PC-3 (cell line): Measurements from ENCODE around the gene C17orf114.

ENCODE experiments used
- ATAC-seq: fragments of 200-7000 bp; cut with Tn5 transposase; 2 replicates; pipeline ENCODE4 v1.9.1; 2020; ENCODE audit warnings: mild to moderate bottlenecking, moderate library complexity
- BruUV-seq: library from RNA; stranded (reverse); fragments of 400-500 nt; replicated peaks from 2 replicates; lab custom pipeline; 2021; lab: Mats Ljungman, UMichigan
- CTCF ChIA-PET: fragments of 300-600 bp; sonication (Branson Sonifier 250); formaldehyde crosslinking; loops from one replicate; lab custom pipeline; 2022; ENCODE audit warnings: antibody characterized with exemption; lab: Charles Lee
- POLR2A ChIA-PET: fragments of 300-600 bp; sonication (Branson Sonifier 250); formaldehyde crosslinking; loops from one replicate; lab custom pipeline; 2022; ENCODE audit warnings: antibody characterized with exemption; ENCODE audit not compliant: unreplicated experiment; lab: Charles Lee
- DNase-seq: peaks from one replicate; pipeline ENCODE4 v3.0.0-alpha.2; 2015
- H2AFZ ChIP-seq: fragments of 300-600 bp; sonication (generic); 2 replicates; pipeline ENCODE4 v1.6.0; 2016; ENCODE audit warnings: antibody characterized with exemption, low read length
- H3F3A ChIP-seq: fragments of 300-600 bp; sonication (generic); one replicate; pipeline ENCODE4 v1.6.0; 2017; ENCODE audit warnings: antibody characterized with exemption, low read length, control low read depth, mild to moderate bottlenecking; ENCODE audit not compliant: unreplicated experiment
- H3K27ac ChIP-seq: fragments of 300-600 bp; sonication (generic); 2 replicates; pipeline ENCODE4 v1.5.1; 2016; ENCODE audit warnings: mild to moderate bottlenecking, low read length
- H3K27me3 ChIP-seq: fragments of 300-600 bp; sonication (generic); 2 replicates; pipeline ENCODE4 v1.6.1; 2016; ENCODE audit warnings: low read length, mixed read lengths
- H3K36me3 ChIP-seq: fragments of 300-600 bp; sonication (generic); 2 replicates; pipeline ENCODE4 v1.6.1; 2016; ENCODE audit warnings: low read depth, mixed run types, low read length, mixed read lengths
- H3K4me1 ChIP-seq: fragments of 300-600 bp; sonication (generic); 2 replicates; pipeline ENCODE4 v1.5.1; 2016; ENCODE audit warnings: low read length; ENCODE audit not compliant: insufficient read depth
- H3K4me2 ChIP-seq: fragments of 300-600 bp; sonication (generic); 2 replicates; pipeline ENCODE4 v1.6.0; 2016; ENCODE audit warnings: low read length
- H3K4me3 ChIP-seq: fragments of 300-600 bp; sonication (generic); 2 replicates; pipeline ENCODE4 v1.5.1; 2016; ENCODE audit warnings: mild to moderate bottlenecking, low read length, mixed read lengths
- H3K79me2 ChIP-seq: fragments of 300-600 bp; sonication (generic); 2 replicates; pipeline ENCODE4 v1.6.1; 2017; ENCODE audit warnings: low read length, mixed read lengths
- H3K9ac ChIP-seq: fragments of 300-600 bp; sonication (generic); 2 replicates; pipeline ENCODE4 v1.6.0; 2016; ENCODE audit warnings: mild to moderate bottlenecking, low read length
- H3K9me2 ChIP-seq: fragments of 300-600 bp; sonication (generic); replicated peaks from 2 replicates; pipeline ENCODE4 v1.6.1; 2016; ENCODE audit warnings: mixed run types, low read length, mixed read lengths
- H3K9me3 ChIP-seq: fragments of 300-600 bp; sonication (generic); 2 replicates; pipeline ENCODE4 v1.6.1; 2016; ENCODE audit warnings: low read length, mixed read lengths
- H4K20me1 ChIP-seq: fragments of 300-600 bp; sonication (generic); 2 replicates; pipeline ENCODE4 v1.6.1; 2016; ENCODE audit warnings: low read length, mixed read lengths
- CTCF ChIP-seq: fragments of 300-600 bp; sonication (generic); conservative IDR thresholded peaks from 2 replicates; pipeline ENCODE4 v1.5.1; 2017; ENCODE audit warnings: antibody characterized with exemption, low read depth, mild to moderate bottlenecking, low read length
- EZH2 ChIP-seq: fragments of 300-600 bp; sonication (generic); IDR thresholded peaks from one replicate; pipeline ENCODE4 v1.6.1; 2017; ENCODE audit warnings: antibody characterized with exemption, mild to moderate bottlenecking, low read length; ENCODE audit not compliant: unreplicated experiment
- EZH2phosphoT487 ChIP-seq: fragments of 300-600 bp; sonication (generic); IDR thresholded peaks from 2 replicates; pipeline ENCODE4 v1.6.1; 2018; ENCODE audit warnings: mild to moderate bottlenecking, antibody characterized with exemption, low read length, borderline replicate concordance
- intact Hi-C: fragments of 100-400 bp; cut with micrococcal nuclease; formaldehyde crosslinking; loops from 2 replicates; pipeline ENCODE4 v1.9.0; 2023

The C17orf114 gene

GRCh38 chr17:4789951-4790704 is 12.0 kb downstream of the C17orf114 start:
- Histone ChIP-seq H3K9ac (peak overlapping the region; percentile 74), H3K27ac (peak overlapping the region; percentile 77), H3K4me1 (peaks cover 16% of the 10 kb centered on the region), H3K36me3 (no peaks in the 10 kb centered on the region), H3K9me2 (no peaks in the 10 kb centered on the region), H4K20me1 (no peaks in the 10 kb centered on the region), H3K9me3 (no peaks in the 10 kb centered on the region), H3K27me3 (no peaks in the 10 kb centered on the region), H3K4me2 (peak overlapping the region; percentile 95), H3F3A (no peaks in the 10 kb centered on the region), H3K4me3 (peak overlapping the region; percentile 89), H2AFZ (peak overlapping the region; percentile 91), H3K79me2 (peaks cover 8% of the 10 kb centered on the region)
- CTCF ChIA-PET = interaction anchor here (0.6 to 1.0 kb wide), 8 partner anchors 17 to 150 kb away, joined by 3 to 8 read pairs (median 4); partner anchors contain the start of genes ARRB2, MED11, PLD2 and RNF167
- intact Hi-C loops = no loop called here
- POLR2A ChIA-PET = interaction anchor here (0.7 to 1.3 kb wide), 5 partner anchors 9 to 177 kb away, joined by 3 to 15 read pairs (median 4); partner anchors contain the start of gene SPAG7
- no TSS peak for BruUV-seq
- TF ChIP-seq EZH2 = no peak
- peak; percentile 59 for TF ChIP-seq CTCF
- DNase-seq (peak; percentile 78), ATAC-seq (peak; percentile 81)

GRCh38 chr17:4789701-4789950 is 12.5 kb downstream of the C17orf114 start:
- no peaks in the 10 kb centered on the region for H3K9me3 ChIP-seq
- intact Hi-C loops = no loop called here
- H3K9me2 ChIP-seq = no peaks in the 10 kb centered on the region
- TF ChIP-seq CTCF (no peak), EZH2 (no peak), EZH2phosphoT487 (no peak)
- H3K4me3 ChIP-seq = peak overlapping the region; percentile 89
- H3K9ac ChIP-seq = peak overlapping the region; percentile 74
- no TSS peak for BruUV-seq
- no peaks in the 10 kb centered on the region for H3K36me3 ChIP-seq
- no peak for DNase-seq
- H3K4me2 ChIP-seq = peak overlapping the region; percentile 95
- peak overlapping the region; percentile 77 for H3K27ac ChIP-seq
- H3K4me1 ChIP-seq = peaks cover 16% of the 10 kb centered on the region
- H4K20me1 ChIP-seq = no peaks in the 10 kb centered on the region
- POLR2A ChIA-PET = no interaction called here
- no peaks in the 10 kb centered on the region for H3K27me3 ChIP-seq
- H3K79me2 ChIP-seq = peaks cover 8% of the 10 kb centered on the region
- CTCF ChIA-PET = interaction anchor here (0.6 kb wide), 1 partner anchor 58 kb away, joined by 3 read pairs; the partner anchor contains the start of gene MED11
- no peaks in the 10 kb centered on the region for H3F3A ChIP-seq
- no peak; the same call in 1 of the 2 replicates for ATAC-seq
- H2AFZ ChIP-seq = peak overlapping the region; percentile 91
